Peyer's patch (tissue), 4 donors: ENCODE measurements around the gene C6orf141.

Experiments
- CTCF ChIP-seq, 6 experiments: fragments of 450-650 bp in 4 of 6; fragments of 200-600 bp in 2 of 6; sonication (generic) in 1 of 6; IDR thresholded peaks; one replicate each; pipeline ENCODE4 v1.5.1; 2017 to 2019; ENCODE audit warnings: antibody characterized with exemption in 6 of 6, mild to moderate bottlenecking in 3 of 6, moderate library complexity in 1 of 6
- POLR2A ChIP-seq, 2 donors: fragments of 450-650 bp; IDR thresholded peaks; one replicate each; pipeline ENCODE4 v1.5.1; 2017; ENCODE audit warnings: antibody characterized with exemption in 2 of 2, mild to moderate bottlenecking in 2 of 2, moderate library complexity in 2 of 2

GRCh38 chr6:49513153-49513989 is 37.1 kb upstream of the C6orf141 start:
- TF ChIP-seq CTCF (IDR thresholded peaks at IDR 0.05) (no peak), POLR2A (IDR thresholded peaks at IDR 0.05) (no peak)
